Gastroesophageal sphincter (tissue), 4 donors: ENCODE data around the gene PALM3. TPM values are rescaled to one million over a fixed set of nuclear protein-coding genes. Genes with fewer than 3 reads are reported as not detected.

Source experiments
- ATAC-seq: fragments of 150-250 bp; one replicate; pipeline ENCODE4 v1.9.1; 2016; ENCODE audit warnings: mild to moderate bottlenecking, moderate library complexity
- H3K27ac ChIP-seq, 4 donors: fragments of 200-600 bp; sonication (generic) in 3 of 4; 1 replicate in 3 of 4; 2 replicates in 1 of 4; pipeline ENCODE4 v1.5.1; 2016 to 2019
- H3K27me3 ChIP-seq: fragments of 200-600 bp; sonication (generic); one replicate; pipeline ENCODE4 v1.5.1; 2019
- H3K36me3 ChIP-seq, 2 donors: fragments of 200-600 bp; sonication (generic); one replicate each; pipeline ENCODE4 v1.5.1; 2019; ENCODE audit warnings: control low read depth in 1 of 2
- H3K4me1 ChIP-seq, 3 donors: fragments of 200-600 bp; sonication (generic); 1 replicate in 2 of 3; 2 replicates in 1 of 3; pipeline ENCODE4 v1.5.1; 2016 to 2019; ENCODE audit warnings: control low read depth in 2 of 3
- H3K4me3 ChIP-seq, 2 donors: fragments of 200-600 bp; sonication (generic); one replicate each; pipeline ENCODE4 v1.5.1; 2019; ENCODE audit warnings: mild to moderate bottlenecking in 1 of 2, moderate library complexity in 1 of 2
- H3K9me3 ChIP-seq, 3 donors: fragments of 200-600 bp; sonication (generic); one replicate each; pipeline ENCODE4 v1.5.1; 2017 to 2019; ENCODE audit warnings: control low read depth in 2 of 3
- EP300 ChIP-seq: sonication (generic); formaldehyde crosslinking; IDR thresholded peaks from one replicate; pipeline ENCODE4 v1.6.1; 2017; ENCODE audit warnings: antibody characterized with exemption, mild to moderate bottlenecking
- POLR2A ChIP-seq, 2 donors: fragments of 450-650 bp; IDR thresholded peaks; one replicate each; pipeline ENCODE4 v1.6.1; 2017; ENCODE audit warnings: antibody characterized with exemption in 2 of 2, mild to moderate bottlenecking in 2 of 2, moderate library complexity in 1 of 2
- POLR2AphosphoS5 ChIP-seq: sonication (generic); formaldehyde crosslinking; IDR thresholded peaks from one replicate; pipeline ENCODE4 v1.6.1; 2017; ENCODE audit warnings: antibody characterized with exemption
- WGBS, 2 donors: methylation state at CpG; one replicate each; pipeline ENCODE4 v1.1.5; 2018; ENCODE audit warnings: low coverage in 1 of 2; 5-methylcytosine and 5-hydroxymethylcytosine counted together
- total RNA-seq, 4 donors: library from RNA; depleted of rRNA; stranded (reverse); fragments of >200 nt; gene quantifications; one replicate each; pipeline ENCODE4 v1.1.0, GENCODE V29; 2016
- TF ChIP-seq, protein P1 (sequence below), 4 experiments: fragments of 200-600 bp in 2 of 4; fragments of 450-650 bp in 2 of 4; sonication (generic) in 1 of 4; IDR thresholded peaks; one replicate each; pipeline ENCODE4 v1.5.1; 2017 to 2019; ENCODE audit warnings: antibody characterized with exemption in 4 of 4, mild to moderate bottlenecking in 2 of 4, moderate library complexity in 2 of 4

The PALM3 gene
- total RNA-seq, 4 donors from 2014 or later, result not detected

- TF ChIP-seq POLR2AphosphoS5, result no peak
- TF ChIP-seq POLR2A (IDR thresholded peaks at IDR 0.05), result no peak
- TF ChIP-seq EP300, result no peak
- TF ChIP-seq, protein P1, sequence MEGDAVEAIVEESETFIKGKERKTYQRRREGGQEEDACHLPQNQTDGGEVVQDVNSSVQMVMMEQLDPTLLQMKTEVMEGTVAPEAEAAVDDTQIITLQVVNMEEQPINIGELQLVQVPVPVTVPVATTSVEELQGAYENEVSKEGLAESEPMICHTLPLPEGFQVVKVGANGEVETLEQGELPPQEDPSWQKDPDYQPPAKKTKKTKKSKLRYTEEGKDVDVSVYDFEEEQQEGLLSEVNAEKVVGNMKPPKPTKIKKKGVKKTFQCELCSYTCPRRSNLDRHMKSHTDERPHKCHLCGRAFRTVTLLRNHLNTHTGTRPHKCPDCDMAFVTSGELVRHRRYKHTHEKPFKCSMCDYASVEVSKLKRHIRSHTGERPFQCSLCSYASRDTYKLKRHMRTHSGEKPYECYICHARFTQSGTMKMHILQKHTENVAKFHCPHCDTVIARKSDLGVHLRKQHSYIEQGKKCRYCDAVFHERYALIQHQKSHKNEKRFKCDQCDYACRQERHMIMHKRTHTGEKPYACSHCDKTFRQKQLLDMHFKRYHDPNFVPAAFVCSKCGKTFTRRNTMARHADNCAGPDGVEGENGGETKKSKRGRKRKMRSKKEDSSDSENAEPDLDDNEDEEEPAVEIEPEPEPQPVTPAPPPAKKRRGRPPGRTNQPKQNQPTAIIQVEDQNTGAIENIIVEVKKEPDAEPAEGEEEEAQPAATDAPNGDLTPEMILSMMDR (IDR thresholded peaks at IDR 0.05), result no peak
- 96 to 97% methylated on average over 5 to 8 of the region's 9 CpGs for WGBS, 2 donors
Measured at GRCh38 chr19:14093117-14093823, 31.4 kb upstream of the PALM3 start.

DNA sequence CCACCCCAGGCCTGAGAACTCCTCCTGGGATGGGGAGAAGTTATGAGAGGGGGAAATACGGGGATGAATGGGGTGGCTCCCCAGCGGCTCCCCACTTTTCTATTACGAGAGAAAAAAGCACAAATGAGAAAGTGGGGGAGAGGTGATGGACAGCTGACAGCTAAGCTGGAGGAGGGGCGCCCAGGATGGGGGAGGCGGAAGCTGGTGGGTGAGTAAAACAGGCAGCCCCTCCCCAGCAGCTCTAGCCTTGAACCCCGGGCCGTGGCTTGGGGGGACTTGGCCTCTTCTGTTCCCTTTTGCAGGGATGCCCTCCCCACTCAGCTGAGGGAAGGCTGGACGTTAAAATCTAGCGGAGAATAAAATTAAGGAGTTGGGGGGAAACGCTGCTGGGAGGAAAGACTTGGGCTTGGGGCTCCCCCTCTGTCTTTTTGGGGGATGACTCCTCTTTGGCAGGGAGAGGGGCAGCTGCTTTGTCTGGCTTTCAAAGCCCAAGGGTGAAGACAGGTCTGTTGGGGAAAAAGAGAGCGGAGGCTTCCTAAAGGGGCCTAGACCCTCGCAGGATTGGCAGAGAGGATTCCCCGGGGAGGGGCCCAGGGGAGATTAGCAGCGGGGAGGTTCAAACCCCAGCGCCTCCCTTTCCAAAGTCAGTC, 30.1 kb upstream of the PALM3 start:
- ATAC-seq, result no peak
- H3K4me3 ChIP-seq, result peak overlapping the region; percentile 67 to 89
- peaks cover 0 to 25% (median 10%) of the 10 kb centered on the region in 3 donors for H3K4me1 ChIP-seq
- TF ChIP-seq, protein P1 (IDR thresholded peaks at IDR 0.05), result no peak
- TF ChIP-seq POLR2AphosphoS5 (no peak), EP300 (no peak), POLR2A (IDR thresholded peaks at IDR 0.05) (no peak)
- H3K9me3 ChIP-seq, result peaks cover 0 to 12% (median 0%) of the 10 kb centered on the region in 3 donors
- peaks cover 0 to 30% of the 10 kb centered on the region in 2 donors for H3K36me3 ChIP-seq
- 7 to 19% methylated on average over 10 to 15 of the region's 15 CpGs for WGBS, 2 donors
- peak overlapping the region in 3 of 4 donors; percentile 97 to 99 (median 98) for H3K27ac ChIP-seq
- H3K27me3 ChIP-seq, result no peaks in the 10 kb centered on the region

More at GRCh38 chr19:14093117-14093823, 31.4 kb upstream of the PALM3 start:
- peaks cover 0 to 35% of the 10 kb centered on the region in 2 donors for H3K36me3 ChIP-seq
- peaks cover 0 to 12% (median 0%) of the 10 kb centered on the region in 3 donors for H3K9me3 ChIP-seq
- H3K4me3 ChIP-seq, result no peak overlapping the region
- H3K4me1 ChIP-seq, result peaks cover 0 to 25% (median 10%) of the 10 kb centered on the region in 3 donors
- no peak overlapping the region for H3K27ac ChIP-seq
- H3K27me3 ChIP-seq, result no peaks in the 10 kb centered on the region
- ATAC-seq, result no peak

DNA sequence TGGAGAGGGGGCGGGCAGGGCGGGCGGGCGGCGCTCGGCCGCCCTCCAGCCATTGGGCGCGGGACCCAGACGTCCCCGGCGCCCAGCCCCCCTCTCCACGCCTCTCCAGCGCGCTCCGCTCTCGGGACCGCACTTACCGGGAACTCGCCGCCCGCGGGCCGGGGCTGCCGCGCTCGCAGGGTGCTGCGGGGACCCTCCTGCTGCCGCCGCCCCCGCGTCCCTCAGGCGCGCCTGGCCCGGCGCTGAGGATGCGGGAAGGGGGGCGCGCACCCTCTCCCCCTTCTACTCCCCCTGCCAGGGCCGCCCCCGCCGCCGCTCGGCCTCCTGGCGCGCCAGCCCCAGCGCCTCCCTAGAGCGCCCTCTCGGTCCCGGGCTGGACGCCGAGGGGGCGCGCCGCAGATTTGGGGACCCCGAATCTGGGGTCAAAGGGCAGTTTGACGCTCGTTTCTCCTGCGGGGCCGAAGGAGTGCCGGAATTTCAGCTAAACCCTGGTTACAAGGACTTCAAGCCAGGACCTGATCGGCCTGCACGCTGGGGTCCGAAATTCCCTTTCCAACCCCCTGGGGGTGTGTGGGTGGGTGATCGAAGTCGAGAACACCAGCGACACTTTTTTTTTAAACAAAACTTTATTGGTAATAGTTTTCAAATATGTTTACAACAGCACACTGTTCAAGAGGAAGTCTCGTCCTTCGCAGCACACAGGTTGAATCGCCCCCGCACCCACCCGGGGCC, 29.4 kb upstream of the PALM3 start:
- Histone ChIP-seq H3K4me3 (peak overlapping the region; percentile 67 to 89), H3K27me3 (no peaks in the 10 kb centered on the region), H3K27ac (peak overlapping the region; percentile 94 to 99 (median 98)), H3K36me3 (peaks cover 0 to 23% of the 10 kb centered on the region in 2 donors), H3K4me1 (peaks cover 0 to 25% (median 10%) of the 10 kb centered on the region in 3 donors), H3K9me3 (peaks cover 0 to 12% (median 0%) of the 10 kb centered on the region in 3 donors)
- ATAC-seq, result peak; percentile 90
- 0% methylated on average over 3 of the region's 72 CpGs; no CpG with 5 or more reads in 1 of the 2 donors for WGBS, 2 donors
- TF ChIP-seq, protein P1 (IDR thresholded peaks at IDR 0.05), result peak in 2 of 4 experiments; percentile 27 to 51
- TF ChIP-seq POLR2AphosphoS5, result peak; percentile 68
- peak; percentile 91 to 93 for TF ChIP-seq POLR2A (IDR thresholded peaks at IDR 0.05)
- no peak for TF ChIP-seq EP300

DNA sequence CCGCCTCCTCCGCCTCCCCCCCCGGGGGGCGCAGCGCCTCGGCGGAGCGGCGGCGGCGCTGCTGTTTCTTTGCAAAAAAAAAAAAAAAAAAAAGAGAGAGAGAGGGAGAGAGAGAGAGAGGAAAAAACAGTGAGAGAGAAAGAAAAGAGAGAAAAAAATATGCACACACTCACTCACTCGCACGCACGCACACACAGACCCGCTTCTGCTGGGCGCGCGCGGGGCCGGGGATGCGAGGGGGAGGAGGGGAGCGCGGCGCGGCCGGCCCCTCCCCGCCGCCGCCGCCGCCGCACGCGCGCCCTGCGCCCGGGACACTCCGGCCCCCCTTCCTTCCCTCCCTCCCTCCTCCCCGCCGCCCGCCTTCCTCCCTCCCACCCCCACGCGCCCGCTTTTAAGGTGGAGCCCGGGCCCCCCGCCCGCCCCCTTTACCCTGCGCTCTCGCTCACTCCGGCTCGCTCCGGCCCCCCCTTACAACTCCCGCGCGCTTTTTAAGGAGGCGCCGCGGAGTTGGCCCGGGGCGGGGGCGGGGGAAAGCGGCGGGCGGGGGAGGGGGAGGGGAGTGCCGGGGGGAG, 28.7 kb upstream of the PALM3 start, which contains the start of gene SAMD1:
Gene SAMD1 (minus strand): TSS at position 243 of the 572 bp plus-strand sequence.
- ATAC-seq, result peak; percentile 82
- peaks cover 0 to 12% (median 0%) of the 10 kb centered on the region in 3 donors for H3K9me3 ChIP-seq
- peaks cover 0 to 25% (median 10%) of the 10 kb centered on the region in 3 donors for H3K4me1 ChIP-seq
- 6% methylated on average over 7 of the region's 65 CpGs; no CpG with 5 or more reads in 1 of the 2 donors for WGBS, 2 donors
- peak within 1 kb of the TSS; percentile 67 to 89 for H3K4me3 ChIP-seq
- H3K36me3 ChIP-seq, result peaks cover 0 to 17% of the 10 kb centered on the region in 2 donors
- TF ChIP-seq POLR2AphosphoS5 (no peak), POLR2A (IDR thresholded peaks at IDR 0.05) (no peak), EP300 (no peak)
- TF ChIP-seq, protein P1 (IDR thresholded peaks at IDR 0.05), result no peak
- H3K27me3 ChIP-seq, result no peaks in the 10 kb centered on the region
- H3K27ac ChIP-seq, result peak within 1 kb of the TSS; percentile 94 to 99 (median 98)
